Activated T-helper 17 cell treated with anti-CD3 and anti-CD28 coated beads, Interleukin-2, amount 50 U/mL, for 72 hours (primary cell): ENCODE data around the gene MAP3K7CL. TPM values are rescaled to one million over a fixed set of nuclear protein-coding genes. Genes with fewer than 3 reads are reported as not detected.

Experiments used
- ATAC-seq: fragments of 150-1000 bp; cut with Tn5 transposase; replicated peaks from 2 replicates; pipeline ENCODE4 v1.10.0; 2021; ENCODE audit warnings: mild to moderate bottlenecking, moderate library complexity
- H3K27ac Mint-ChIP-seq: one replicate; pipeline ENCODE4 v1.8.0; 2022; ENCODE audit warnings: mixed read lengths
- H3K27me3 Mint-ChIP-seq: one replicate; pipeline ENCODE4 v1.8.0; 2022; ENCODE audit warnings: mixed read lengths
- H3K36me3 Mint-ChIP-seq: one replicate; pipeline ENCODE4 v1.8.0; 2022; ENCODE audit warnings: low read depth, mild to moderate bottlenecking, mixed read lengths
- H3K4me1 Mint-ChIP-seq: one replicate; pipeline ENCODE4 v1.8.0; 2022; ENCODE audit warnings: mixed read lengths
- H3K4me3 Mint-ChIP-seq: one replicate; pipeline ENCODE4 v1.8.0; 2022; ENCODE audit warnings: mild to moderate bottlenecking, mixed read lengths
- H3K9me3 Mint-ChIP-seq: one replicate; pipeline ENCODE4 v1.8.0; 2022; ENCODE audit warnings: mixed read lengths
- total RNA-seq, 2 donors: library from RNA; stranded (reverse); gene quantifications; one replicate each; pipeline ENCODE4 v1.2.3, GENCODE V29; 2022

Gene MAP3K7CL
- total RNA-seq, 2 donors from 2014 or later: 3.2 to 9.5 TPM

- no peak overlapping the region for H3K27ac Mint-ChIP-seq
- H3K4me3 Mint-ChIP-seq: no peak overlapping the region
- no peaks in the 10 kb centered on the region for H3K9me3 Mint-ChIP-seq
- no peaks in the 10 kb centered on the region for H3K36me3 Mint-ChIP-seq
- H3K4me1 Mint-ChIP-seq: peaks cover under 1% of the 10 kb centered on the region
- ATAC-seq: no peak
- no peaks in the 10 kb centered on the region for H3K27me3 Mint-ChIP-seq
These were observed 57.5 kb downstream of the MAP3K7CL start for GRCh38 chr21:29187944-29188343.

- ATAC-seq: no peak
- no peaks in the 10 kb centered on the region for H3K4me1 Mint-ChIP-seq
- no peaks in the 10 kb centered on the region for H3K36me3 Mint-ChIP-seq
- H3K4me3 Mint-ChIP-seq: no peak overlapping the region
- no peaks in the 10 kb centered on the region for H3K9me3 Mint-ChIP-seq
- H3K27ac Mint-ChIP-seq: no peak overlapping the region
- no peaks in the 10 kb centered on the region for H3K27me3 Mint-ChIP-seq
These were observed 58.9 kb downstream of the MAP3K7CL start for GRCh38 chr21:29189353-29189752.

- Mint-ChIP-seq H3K9me3 (no peaks in the 10 kb centered on the region), H3K27ac (no peak overlapping the region), H3K4me1 (peaks cover 4% of the 10 kb centered on the region), H3K27me3 (no peaks in the 10 kb centered on the region), H3K4me3 (no peak overlapping the region), H3K36me3 (no peaks in the 10 kb centered on the region)
- ATAC-seq: peak; percentile 51
These were observed 60.5 kb downstream of the MAP3K7CL start for GRCh38 chr21:29190923-29191331.

- Mint-ChIP-seq H3K36me3 (no peaks in the 10 kb centered on the region), H3K27me3 (no peaks in the 10 kb centered on the region), H3K27ac (no peak overlapping the region), H3K9me3 (peaks cover 4% of the 10 kb centered on the region), H3K4me3 (no peak overlapping the region), H3K4me1 (peaks cover 24% of the 10 kb centered on the region)
- ATAC-seq: no peak
These were observed 62.6 kb downstream of the MAP3K7CL start for GRCh38 chr21:29193072-29193471.

- no peak overlapping the region for H3K4me3 Mint-ChIP-seq
- ATAC-seq: no peak
- no peaks in the 10 kb centered on the region for H3K27me3 Mint-ChIP-seq
- H3K27ac Mint-ChIP-seq: no peak overlapping the region
- peaks cover 24% of the 10 kb centered on the region for H3K4me1 Mint-ChIP-seq
- peaks cover 4% of the 10 kb centered on the region for H3K9me3 Mint-ChIP-seq
- H3K36me3 Mint-ChIP-seq: no peaks in the 10 kb centered on the region
These were observed 63.5 kb downstream of the MAP3K7CL start for GRCh38 chr21:29193901-29194300.

- Mint-ChIP-seq H3K4me1 (peaks cover 24% of the 10 kb centered on the region), H3K36me3 (no peaks in the 10 kb centered on the region), H3K27me3 (no peaks in the 10 kb centered on the region), H3K27ac (no peak overlapping the region), H3K9me3 (peaks cover 4% of the 10 kb centered on the region), H3K4me3 (no peak overlapping the region)
- no peak for ATAC-seq
These were observed 63.9 kb downstream of the MAP3K7CL start for GRCh38 chr21:29194342-29194741.

GRCh38 chr21:29194847-29195246 lies 64.4 kb downstream of the MAP3K7CL start:
- Mint-ChIP-seq H3K9me3 (peaks cover 4% of the 10 kb centered on the region), H3K4me1 (peaks cover 24% of the 10 kb centered on the region), H3K4me3 (no peak overlapping the region), H3K27me3 (no peaks in the 10 kb centered on the region), H3K36me3 (no peaks in the 10 kb centered on the region), H3K27ac (no peak overlapping the region)
- ATAC-seq: peak; percentile 13

- Mint-ChIP-seq H3K27me3 (no peaks in the 10 kb centered on the region), H3K36me3 (no peaks in the 10 kb centered on the region), H3K9me3 (peaks cover 7% of the 10 kb centered on the region), H3K4me1 (peaks cover 24% of the 10 kb centered on the region), H3K4me3 (peak overlapping the region; percentile 89), H3K27ac (peak overlapping the region; percentile 98)
- peak; percentile 99 for ATAC-seq
These were observed 65.7 kb downstream of the MAP3K7CL start for GRCh38 chr21:29195981-29196669.

- Mint-ChIP-seq H3K36me3 (no peaks in the 10 kb centered on the region), H3K4me1 (peaks cover 24% of the 10 kb centered on the region), H3K9me3 (peaks cover 12% of the 10 kb centered on the region), H3K4me3 (peak overlapping the region; percentile 89), H3K27ac (peak overlapping the region; percentile 98), H3K27me3 (no peaks in the 10 kb centered on the region)
- ATAC-seq: peak; percentile 47
These were observed 66.3 kb downstream of the MAP3K7CL start for GRCh38 chr21:29196670-29197191.

GRCh38 chr21:29201186-29201585 lies 70.7 kb downstream of the MAP3K7CL start:
- Mint-ChIP-seq H3K9me3 (peaks cover 12% of the 10 kb centered on the region), H3K4me1 (peaks cover 17% of the 10 kb centered on the region), H3K36me3 (no peaks in the 10 kb centered on the region), H3K4me3 (no peak overlapping the region), H3K27ac (peak overlapping the region; percentile 31), H3K27me3 (no peaks in the 10 kb centered on the region)
- ATAC-seq: no peak

GRCh38 chr21:29205009-29205408 lies 74.6 kb downstream of the MAP3K7CL start:
- Mint-ChIP-seq H3K4me1 (peaks cover 5% of the 10 kb centered on the region), H3K27ac (no peak overlapping the region), H3K4me3 (no peak overlapping the region), H3K9me3 (peaks cover 8% of the 10 kb centered on the region), H3K27me3 (no peaks in the 10 kb centered on the region), H3K36me3 (no peaks in the 10 kb centered on the region)
- peak; percentile 54 for ATAC-seq

- Mint-ChIP-seq H3K4me1 (peaks cover 5% of the 10 kb centered on the region), H3K4me3 (no peak overlapping the region), H3K9me3 (peaks cover 6% of the 10 kb centered on the region), H3K27me3 (no peaks in the 10 kb centered on the region), H3K27ac (no peak overlapping the region), H3K36me3 (no peaks in the 10 kb centered on the region)
- no peak for ATAC-seq
These were observed 75.5 kb downstream of the MAP3K7CL start for GRCh38 chr21:29205988-29206387.

GRCh38 chr21:29206445-29206844 lies 76.0 kb downstream of the MAP3K7CL start:
- Mint-ChIP-seq H3K9me3 (peaks cover 2% of the 10 kb centered on the region), H3K36me3 (no peaks in the 10 kb centered on the region), H3K27ac (no peak overlapping the region), H3K4me3 (no peak overlapping the region), H3K27me3 (no peaks in the 10 kb centered on the region), H3K4me1 (peaks cover 5% of the 10 kb centered on the region)
- ATAC-seq: no peak

- no peak overlapping the region for H3K27ac Mint-ChIP-seq
- no peaks in the 10 kb centered on the region for H3K9me3 Mint-ChIP-seq
- H3K4me3 Mint-ChIP-seq: no peak overlapping the region
- no peaks in the 10 kb centered on the region for H3K27me3 Mint-ChIP-seq
- H3K36me3 Mint-ChIP-seq: no peaks in the 10 kb centered on the region
- ATAC-seq: no peak
- peaks cover 5% of the 10 kb centered on the region for H3K4me1 Mint-ChIP-seq
These were observed 76.8 kb downstream of the MAP3K7CL start for GRCh38 chr21:29207201-29207600.

- H3K36me3 Mint-ChIP-seq: no peaks in the 10 kb centered on the region
- peak overlapping the region; percentile 4 for H3K4me3 Mint-ChIP-seq
These were observed 77.7 kb downstream of the MAP3K7CL start for GRCh38 chr21:29208044-29208681.

More at GRCh38 chr21:29208044-29208681, 77.7 kb downstream of the MAP3K7CL start:
- peak; percentile 66 for ATAC-seq
- H3K27ac Mint-ChIP-seq: peak overlapping the region; percentile 32
- no peaks in the 10 kb centered on the region for H3K27me3 Mint-ChIP-seq
- H3K4me1 Mint-ChIP-seq: peaks cover 5% of the 10 kb centered on the region
- no peaks in the 10 kb centered on the region for H3K9me3 Mint-ChIP-seq
